ENCODE results near the gene CREB5. TPM values are rescaled to one million over a fixed set of nuclear protein-coding genes. Genes with fewer than 3 reads are reported as not detected.

CREB5 gene
- total and polyA plus RNA-seq, 2 of the 8 experiments (the other 6 are each of a cell fraction or from before 2014, with no cell fraction given): 2.4 to 2.7 TPM

DNA sequence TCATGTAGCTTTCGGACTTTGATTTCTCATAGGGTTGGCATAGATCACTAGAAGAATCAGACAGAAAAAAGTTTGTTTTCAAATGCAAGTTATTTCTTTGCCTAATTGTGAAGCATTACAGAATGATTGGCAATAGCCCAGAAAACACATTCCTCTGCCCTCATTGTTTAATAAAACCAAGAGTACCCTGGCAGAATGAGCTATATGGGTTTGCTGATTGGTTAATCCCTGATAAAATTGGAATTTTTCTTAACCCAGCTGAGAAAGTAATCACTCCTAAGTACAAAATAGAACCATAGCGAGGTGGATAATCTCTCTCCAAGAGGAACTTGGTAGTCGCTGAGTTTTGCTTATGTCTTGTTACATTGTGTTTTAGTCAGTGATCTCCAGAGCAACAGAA is 30.9 kb upstream of the CREB5 start:
- no peak overlapping the region for H4K91ac ChIP-seq (replicated peaks; ENCODE audit: insufficient read length, low read length)
- no peak overlapping the region for H2BK120ac ChIP-seq (replicated peaks; ENCODE audit: low read depth, low read length)
- H3K36me3 ChIP-seq (ENCODE audit: control insufficient read depth in 2 of 4, insufficient read depth in 4 of 4, low read length in 3 of 4): no peaks in the 10 kb centered on the region
- no peaks in the 10 kb centered on the region for H3K79me1 ChIP-seq (ENCODE audit: low read depth, low read length)
- no peak overlapping the region for H3K14ac ChIP-seq (ENCODE audit: insufficient read length)
- no peak overlapping the region for H3K4ac ChIP-seq (replicated peaks; ENCODE audit: insufficient read length, low read depth, low read length)
- FAIRE-seq (no peak), DNase-seq (ENCODE audit: low read depth in 1 of 2, low spot score in 2 of 2) (no peak)
- no peaks in the 10 kb centered on the region for H3K4me1 ChIP-seq (replicated peaks in 1 of 4; ENCODE audit: control insufficient read depth in 3 of 4, insufficient read depth in 4 of 4, low read length in 3 of 4)
- H3K4me2 ChIP-seq (ENCODE audit: insufficient read depth in 1 of 2, low read depth in 2 of 2, low read length in 2 of 2): no peak overlapping the region
- no peak overlapping the region for H3K56ac ChIP-seq (replicated peaks; ENCODE audit: insufficient read length, low read depth, low read length)
- H3K4me3 ChIP-seq (ENCODE audit: extremely low read depth in 1 of 4, insufficient read depth in 2 of 4, low read depth in 3 of 4, low read length in 4 of 4): no peak overlapping the region
- no peaks in the 10 kb centered on the region for H3K9me3 ChIP-seq (ENCODE audit: insufficient read depth in 2 of 2, low read depth in 1 of 2, low read length in 1 of 2)
- H2AK5ac ChIP-seq (ENCODE audit: low read depth, low read length): no peak overlapping the region
- WGBS, 2 experiments (ENCODE audit: extremely low coverage in 1 of 2, insufficient coverage in 1 of 2, insufficient read length in 1 of 2, insufficient replicate concordance in 2 of 2, low coverage in 1 of 2, low lambda C conversion rate in 2 of 2, missing lambda C conversion rate in 1 of 2): 93% methylated on average over 3 of the region's 3 CpGs; no CpG with 5 or more reads in 1 of the 2 experiments
- H3K23ac ChIP-seq (ENCODE audit: insufficient read length): no peak overlapping the region
- H2BK12ac ChIP-seq (ENCODE audit: low read depth, low read length): no peak overlapping the region
- no peak overlapping the region for H2BK20ac ChIP-seq (ENCODE audit: low read length)
- H2AFZ ChIP-seq (ENCODE audit: low read length): no peak overlapping the region
- H3K23me2 ChIP-seq (ENCODE audit: low read depth, low read length): no peaks in the 10 kb centered on the region
- H3K18ac ChIP-seq (ENCODE audit: extremely low read depth, low read length): no peak overlapping the region
- CTCF ChIA-PET (ENCODE audit: partially characterized antibody): interaction anchor here (0.5 to 6.9 kb wide), 4 partner anchors 18 to 422 kb away, joined by 3 to 39 read pairs (median 3); no protein-coding TSS in a partner anchor
- POLR2A ChIA-PET (ENCODE audit: partially characterized antibody): no interaction called here
- H4K8ac ChIP-seq (ENCODE audit: extremely low read depth, insufficient read depth, low read length): no peak overlapping the region
- no peaks in the 10 kb centered on the region for H3K79me2 ChIP-seq (ENCODE audit: control insufficient read depth in 1 of 2, insufficient read depth in 2 of 2, low read length in 2 of 2)
- H2BK15ac ChIP-seq (ENCODE audit: low read length): no peak overlapping the region
- H4K5ac ChIP-seq (ENCODE audit: insufficient read length, low read depth, low read length): no peak overlapping the region
- H3K9ac ChIP-seq (replicated peaks in 1 of 4; ENCODE audit: extremely low read depth in 1 of 4, low read depth in 3 of 4, low read length in 3 of 4): no peak overlapping the region
- no peaks in the 10 kb centered on the region for H3K27me3 ChIP-seq (replicated peaks in 1 of 4; ENCODE audit: control insufficient read depth in 3 of 4, extremely low read depth in 1 of 4, insufficient read depth in 3 of 4, low read length in 3 of 4)
- H3K27ac ChIP-seq (ENCODE audit: low read depth, low read length): no peak overlapping the region
- H4K20me1 ChIP-seq (replicated peaks in 1 of 2; ENCODE audit: control insufficient read depth in 1 of 2, insufficient read depth in 2 of 2, low read length in 2 of 2): no peaks in the 10 kb centered on the region
- no peak overlapping the region for H2BK5ac ChIP-seq (ENCODE audit: low read depth, low read length)
- TF ChIP-seq NRF1 (IDR thresholded peaks at IDR 0.05; ENCODE audit: low read depth, low read length) (no peak), HDAC6 (IDR thresholded peaks at IDR 0.05; ENCODE audit: low read depth, low read length) (no peak), CEBPB (IDR thresholded peaks at IDR 0.05; ENCODE audit: low read depth, low read length) (no peak), BCL11A (IDR thresholded peaks at IDR 0.05; ENCODE audit: low read depth in 2 of 2, low read length in 2 of 2) (no peak)
